ENCODE results near the gene LHX3.
A peak's percentile ranks its signal among the peaks of the same experiment; 100 is the strongest.

The LHX3 gene

DNA sequence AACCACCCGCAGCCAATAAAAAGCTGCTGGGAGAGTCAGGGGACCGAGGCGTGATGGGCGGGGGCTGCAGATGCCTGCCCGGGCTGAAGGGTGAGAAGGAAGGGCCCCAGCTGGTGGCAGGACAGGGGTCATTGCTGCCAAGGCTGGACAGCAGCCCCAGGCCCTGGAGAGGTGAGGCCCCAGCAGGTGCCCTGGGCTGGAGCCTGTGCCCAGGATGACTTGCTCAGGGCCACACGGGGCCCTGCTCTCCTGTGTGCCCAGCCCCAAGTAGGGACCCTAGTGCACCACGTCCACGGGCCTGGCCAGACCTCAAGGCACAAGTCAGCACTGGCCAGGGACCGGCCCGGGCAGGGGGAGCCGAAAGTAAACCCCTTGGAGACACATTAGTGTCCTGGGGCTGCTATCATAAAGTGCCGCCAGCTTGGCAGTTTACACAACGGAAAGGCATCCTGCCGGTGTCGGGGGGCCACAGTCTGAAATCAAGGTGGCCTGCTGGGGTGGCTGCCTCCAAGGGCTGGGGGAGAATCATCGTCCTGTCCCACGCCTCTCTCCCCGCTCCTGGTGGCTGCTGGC, 22.0 kb downstream of the LHX3 start:
- DNase-seq (no peak), ATAC-seq (replicated peaks) (no peak)
- H3K27me3 Mint-ChIP-seq, result peaks cover 34 to 57% of the 10 kb centered on the region in 2 donors
- H3K9me3 Mint-ChIP-seq, result no peaks in the 10 kb centered on the region
- H3K4me1 Mint-ChIP-seq, result no peaks in the 10 kb centered on the region
- H3K36me3 Mint-ChIP-seq, result no peaks in the 10 kb centered on the region
- H3K4me3 Mint-ChIP-seq, result no peak overlapping the region
- no peak overlapping the region for H3K27ac Mint-ChIP-seq

- no peak for DNase-seq
- Mint-ChIP-seq H3K27ac (no peak overlapping the region), H3K9me3 (no peaks in the 10 kb centered on the region), H3K36me3 (no peaks in the 10 kb centered on the region), H3K4me3 (no peak overlapping the region), H3K27me3 (peaks cover 33 to 57% of the 10 kb centered on the region in 2 donors), H3K4me1 (no peaks in the 10 kb centered on the region)
- ATAC-seq (replicated peaks), result no peak
Observed at GRCh38 chr9:136182420-136182787, 22.5 kb downstream of the LHX3 start.

DNA sequence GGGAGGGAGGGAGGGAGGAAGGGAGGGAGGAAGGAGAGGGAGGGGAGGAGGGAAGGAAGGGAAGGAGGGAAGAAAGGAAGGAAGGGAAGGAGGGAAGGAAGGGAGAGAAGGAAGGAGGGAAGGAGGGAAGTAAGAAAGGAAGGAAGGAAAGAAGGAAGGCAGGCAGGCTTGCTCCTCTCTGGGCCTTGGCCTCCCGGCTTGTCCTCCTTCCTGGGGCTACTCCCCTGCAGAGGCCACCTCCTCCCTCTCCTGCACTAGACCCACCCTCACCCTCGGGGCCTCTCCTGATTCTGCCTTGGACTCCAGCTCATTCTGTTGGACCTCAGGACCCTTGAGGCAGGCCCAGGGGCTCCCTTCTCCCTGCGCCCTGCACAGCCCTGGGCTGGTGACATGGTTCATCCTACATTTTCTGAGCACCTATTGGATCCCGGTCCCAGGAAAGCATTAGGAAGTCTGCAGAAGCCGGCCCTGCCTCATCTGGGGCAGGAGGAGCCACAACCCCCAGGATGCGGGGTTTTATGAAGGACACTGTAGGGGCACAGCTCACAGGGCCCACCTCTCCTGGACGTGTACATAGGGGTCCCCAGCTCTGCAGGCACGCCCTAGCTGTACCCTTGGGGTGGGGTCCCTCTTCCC, 23.0 kb downstream of the LHX3 start:
- H3K4me1 Mint-ChIP-seq, result no peaks in the 10 kb centered on the region
- DNase-seq, result no peak
- H3K36me3 Mint-ChIP-seq, result no peaks in the 10 kb centered on the region
- H3K27me3 Mint-ChIP-seq, result peaks cover 31 to 53% of the 10 kb centered on the region in 2 donors
- no peak overlapping the region for H3K27ac Mint-ChIP-seq
- ATAC-seq (replicated peaks), result no peak
- no peak overlapping the region for H3K4me3 Mint-ChIP-seq
- no peaks in the 10 kb centered on the region for H3K9me3 Mint-ChIP-seq

GRCh38 chr9:136180586-136180985, 24.3 kb downstream of the LHX3 start:
- Mint-ChIP-seq H3K9me3 (no peaks in the 10 kb centered on the region), H3K36me3 (no peaks in the 10 kb centered on the region), H3K27ac (no peak overlapping the region), H3K4me1 (no peaks in the 10 kb centered on the region), H3K4me3 (no peak overlapping the region), H3K27me3 (peaks cover 22 to 42% of the 10 kb centered on the region in 2 donors)
- ATAC-seq (replicated peaks) (no peak), DNase-seq (no peak)

DNA sequence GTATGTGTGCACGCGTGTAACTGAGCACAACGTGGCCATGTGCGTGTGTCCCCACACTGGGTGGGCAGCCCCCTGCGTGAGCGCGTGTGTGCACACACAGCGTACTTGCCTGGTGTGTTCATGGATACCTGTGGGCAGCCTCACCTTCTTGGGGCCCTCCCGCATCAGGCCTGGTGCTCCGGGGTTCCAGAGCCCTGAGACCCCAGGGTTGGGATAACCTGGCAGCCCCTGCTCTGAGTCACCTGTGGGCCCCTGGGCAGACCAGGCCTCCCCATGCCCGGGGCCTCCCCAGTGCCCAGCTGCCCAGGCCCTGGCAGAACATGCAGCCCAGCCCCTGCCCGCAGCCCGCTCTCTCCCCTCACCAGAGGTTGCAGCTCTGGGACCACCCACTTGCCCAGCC, 25.2 kb downstream of the LHX3 start:
- Mint-ChIP-seq H3K4me1 (no peaks in the 10 kb centered on the region), H3K27ac (no peak overlapping the region), H3K27me3 (peaks cover 14 to 34% of the 10 kb centered on the region in 2 donors), H3K9me3 (no peaks in the 10 kb centered on the region), H3K4me3 (no peak overlapping the region), H3K36me3 (no peaks in the 10 kb centered on the region)
- DNase-seq, result no peak
- ATAC-seq (replicated peaks), result no peak

GRCh38 chr9:136179101-136179616, 25.8 kb downstream of the LHX3 start:
- no peaks in the 10 kb centered on the region for H3K36me3 Mint-ChIP-seq
- H3K27ac Mint-ChIP-seq, result no peak overlapping the region
- H3K4me3 Mint-ChIP-seq, result no peak overlapping the region
- peaks cover 12 to 29% of the 10 kb centered on the region in 2 donors for H3K27me3 Mint-ChIP-seq
- H3K4me1 Mint-ChIP-seq, result no peaks in the 10 kb centered on the region
- H3K9me3 Mint-ChIP-seq, result no peaks in the 10 kb centered on the region
- DNase-seq (no peak), ATAC-seq (replicated peaks) (no peak)

DNA sequence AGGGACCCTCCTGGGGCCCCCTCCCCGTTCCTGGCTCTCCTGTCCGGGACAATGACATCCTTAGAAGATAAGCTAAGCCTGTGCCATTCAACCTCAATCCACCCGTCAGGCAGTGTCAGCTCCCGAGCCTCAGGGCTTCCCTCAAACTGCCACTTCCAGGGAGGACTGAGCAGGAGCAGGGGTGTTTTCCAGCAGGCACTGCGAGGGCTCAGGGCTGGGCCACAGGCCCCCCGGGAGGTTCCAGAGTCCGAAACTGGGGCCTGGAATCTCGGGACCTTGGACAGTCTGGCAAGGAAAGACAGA, 26.2 kb downstream of the LHX3 start:
- no peaks in the 10 kb centered on the region for H3K4me1 Mint-ChIP-seq

DNA sequence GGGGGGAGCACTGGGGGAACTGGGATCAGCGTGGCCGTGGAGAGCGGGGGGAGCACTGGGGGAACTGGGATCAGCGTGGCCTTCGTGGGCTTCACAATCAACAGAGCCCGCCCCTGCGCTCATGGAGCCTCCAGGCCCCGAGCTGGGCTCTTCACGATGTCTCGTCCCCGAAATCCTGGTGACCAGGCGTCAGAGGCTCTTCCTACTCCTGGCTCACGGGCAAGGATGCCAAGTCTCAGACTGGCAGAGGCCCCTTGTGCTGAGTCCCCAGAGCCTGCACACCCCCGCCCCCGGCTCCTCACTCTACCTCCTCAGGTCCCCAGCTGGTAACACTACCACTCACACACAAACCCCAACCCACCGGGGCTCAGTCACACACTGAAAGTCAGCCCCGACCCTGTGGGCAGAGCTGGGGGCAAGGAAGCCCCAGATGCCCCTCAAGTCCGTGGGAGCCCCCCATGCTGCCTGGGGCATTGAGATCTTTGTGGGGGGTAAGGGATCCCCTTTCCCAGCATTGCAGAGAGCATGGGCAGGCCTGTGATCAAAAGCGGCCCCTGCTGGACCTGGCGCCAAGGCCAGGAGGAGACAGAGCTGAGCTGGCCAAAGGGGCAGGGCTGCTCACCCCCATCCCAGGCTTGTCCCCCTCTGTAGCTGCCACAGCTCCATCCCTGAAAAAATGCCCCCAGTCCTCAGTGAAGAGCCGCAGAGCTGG, 26.7 kb downstream of the LHX3 start:
- Mint-ChIP-seq H3K9me3 (no peaks in the 10 kb centered on the region), H3K36me3 (no peaks in the 10 kb centered on the region), H3K27ac (no peak overlapping the region), H3K4me1 (no peaks in the 10 kb centered on the region), H3K27me3 (peaks cover 12 to 23% of the 10 kb centered on the region in 2 donors), H3K4me3 (no peak overlapping the region)
- no peak for DNase-seq
- ATAC-seq (replicated peaks), result no peak

More for the DNA sequence above, 26.2 kb downstream of the LHX3 start:
- no peak overlapping the region for H3K4me3 Mint-ChIP-seq
- peaks cover 12 to 28% of the 10 kb centered on the region in 2 donors for H3K27me3 Mint-ChIP-seq
- no peaks in the 10 kb centered on the region for H3K9me3 Mint-ChIP-seq
- DNase-seq (no peak), ATAC-seq (replicated peaks) (no peak)
- no peaks in the 10 kb centered on the region for H3K36me3 Mint-ChIP-seq
- H3K27ac Mint-ChIP-seq, result no peak overlapping the region

DNA sequence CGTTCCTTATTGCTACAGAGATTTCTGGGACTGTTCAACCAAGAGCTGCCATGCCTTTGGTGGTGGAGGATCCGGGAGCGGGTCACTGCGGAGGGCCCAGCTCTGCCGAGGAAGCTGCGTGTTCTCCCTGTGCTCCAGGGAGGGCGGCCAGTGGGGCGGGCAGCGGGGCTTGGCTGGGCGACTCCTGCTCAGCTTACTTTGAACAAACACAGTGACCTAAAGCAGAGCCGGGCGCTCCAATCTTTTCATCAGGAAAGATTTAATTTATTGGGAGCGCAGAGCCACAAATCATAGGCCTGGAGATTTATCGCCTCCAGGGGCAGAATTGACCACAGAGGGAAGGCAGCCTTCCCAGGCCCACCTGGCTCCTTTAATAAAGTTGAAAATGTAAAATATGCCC, 27.7 kb downstream of the LHX3 start:
- H3K27me3 Mint-ChIP-seq, result peaks cover 13 to 15% of the 10 kb centered on the region in 2 donors
- DNase-seq, result no peak
- H3K9me3 Mint-ChIP-seq, result no peaks in the 10 kb centered on the region
- no peaks in the 10 kb centered on the region for H3K36me3 Mint-ChIP-seq
- no peak overlapping the region for H3K4me3 Mint-ChIP-seq
- H3K4me1 Mint-ChIP-seq, result no peaks in the 10 kb centered on the region
- H3K27ac Mint-ChIP-seq, result no peak overlapping the region
- no peak for ATAC-seq (replicated peaks)

GRCh38 chr9:136175616-136176197, 29.2 kb downstream of the LHX3 start:
- no peak for ATAC-seq (replicated peaks)
- Mint-ChIP-seq H3K4me1 (peaks cover 7 to 8% of the 10 kb centered on the region in 2 donors), H3K9me3 (no peaks in the 10 kb centered on the region), H3K27ac (peak overlapping the region; percentile 42), H3K36me3 (no peaks in the 10 kb centered on the region), H3K27me3 (peaks cover 23 to 26% of the 10 kb centered on the region in 2 donors), H3K4me3 (no peak overlapping the region)
- no peak for DNase-seq

- Mint-ChIP-seq H3K27me3 (peaks cover 25 to 30% of the 10 kb centered on the region in 2 donors), H3K4me1 (peaks cover 8 to 13% of the 10 kb centered on the region in 2 donors), H3K4me3 (no peak overlapping the region), H3K27ac (peak overlapping the region; percentile 67), H3K36me3 (no peaks in the 10 kb centered on the region), H3K9me3 (no peaks in the 10 kb centered on the region)
- no peak for ATAC-seq (replicated peaks)
- no peak for DNase-seq
Observed at GRCh38 chr9:136174779-136175615, 29.9 kb downstream of the LHX3 start.

DNA sequence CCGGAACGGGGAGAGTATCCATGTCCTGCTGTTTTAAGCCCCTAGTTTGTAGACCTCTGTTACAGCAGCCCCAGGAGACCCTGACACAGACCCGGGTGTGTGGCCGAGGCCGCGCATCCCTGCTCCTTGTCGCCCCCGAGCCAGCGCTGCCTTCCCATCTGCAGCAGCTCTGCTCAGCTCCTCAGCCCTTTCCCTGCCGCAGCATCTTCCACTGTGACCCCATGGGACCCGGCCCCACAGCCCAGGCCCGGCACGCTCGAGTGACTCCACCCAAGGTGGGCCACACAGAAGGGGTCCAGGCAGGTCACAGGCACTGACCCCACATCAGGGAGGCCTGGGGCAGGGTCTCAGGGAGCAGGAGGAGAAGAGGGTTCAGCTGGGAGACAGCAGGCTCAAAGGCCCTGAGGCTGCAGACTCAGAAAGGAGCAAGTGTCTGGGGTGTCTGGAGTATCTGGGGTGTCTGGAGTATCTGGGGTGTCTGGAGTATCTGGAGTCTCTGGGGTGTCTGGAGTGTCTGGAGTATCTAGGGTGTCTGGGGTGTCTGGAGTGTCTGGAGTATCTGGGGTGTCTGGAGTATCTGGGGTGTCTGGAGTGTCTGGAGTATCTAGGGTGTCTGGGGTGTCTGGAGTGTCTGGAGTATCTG, 31.2 kb downstream of the LHX3 start:
- peaks cover 9 to 13% of the 10 kb centered on the region in 2 donors for H3K4me1 Mint-ChIP-seq
- no peaks in the 10 kb centered on the region for H3K9me3 Mint-ChIP-seq
- H3K4me3 Mint-ChIP-seq, result no peak overlapping the region
- H3K27me3 Mint-ChIP-seq, result peaks cover 29 to 41% of the 10 kb centered on the region in 2 donors
- H3K27ac Mint-ChIP-seq, result no peak overlapping the region
- no peak for ATAC-seq (replicated peaks)
- H3K36me3 Mint-ChIP-seq, result no peaks in the 10 kb centered on the region
- DNase-seq, result no peak

GRCh38 chr9:136172412-136173079, 32.4 kb downstream of the LHX3 start:
- no peak overlapping the region for H3K27ac Mint-ChIP-seq
- H3K27me3 Mint-ChIP-seq, result peaks cover 27 to 40% of the 10 kb centered on the region in 2 donors
- ATAC-seq (replicated peaks) (no peak), DNase-seq (no peak)
- H3K4me3 Mint-ChIP-seq, result no peak overlapping the region
- H3K36me3 Mint-ChIP-seq, result no peaks in the 10 kb centered on the region
- no peaks in the 10 kb centered on the region for H3K9me3 Mint-ChIP-seq
- peaks cover 9 to 13% of the 10 kb centered on the region in 2 donors for H3K4me1 Mint-ChIP-seq

Measured in stimulated activated naive B cell treated with anti-CD40 and anti-IgM and Interleukin-4, amounts not matched to agents 10 μg/mL and 1 μg/mL and 100 μg/mL, for 72 hours (primary cell).